ENCODE measurements around the gene IFT22.

GRCh38 chr7:101368422-101369165, 47.0 kb upstream of the IFT22 start:
- no peak for TF ChIP-seq CTCF (IDR thresholded peaks at IDR 0.05; ENCODE audit: low read depth, low read length)
- no peak for TF ChIP-seq EZH2phosphoT487 (IDR thresholded peaks at IDR 0.05; ENCODE audit: low read depth)

Measured in OCI-LY3 (cell line).